Neural cell (in vitro differentiated cells): ENCODE results near the gene TIAM2. TPM values are rescaled to one million over a fixed set of nuclear protein-coding genes. Genes with fewer than 3 reads are reported as not detected.

ENCODE experiments used
- H2AFZ ChIP-seq: fragments of 200-600, 300-800 bp; sonication (generic), shearing (Covaris generic); 2 replicates; pipeline ENCODE4 v1.6.0; 2014; ENCODE audit warnings: low read depth, mild to moderate bottlenecking, antibody characterized with exemption, low read length, moderate library complexity
- H3F3A ChIP-seq: fragments of 200-600 bp; shearing (Covaris generic); 2 replicates; pipeline ENCODE4 v1.6.1; 2016; ENCODE audit warnings: mild to moderate bottlenecking, moderate library complexity, mixed read lengths, antibody characterized with exemption, low read length; ENCODE audit not compliant: insufficient read depth, poor library complexity, severe bottlenecking
- H3K27ac ChIP-seq: fragments of 200-600, 300-800 bp; sonication (generic), shearing (Covaris generic); 2 replicates; pipeline ENCODE4 v1.5.1; 2014; ENCODE audit warnings: mild to moderate bottlenecking, low read length, moderate library complexity
- H3K27me3 ChIP-seq: fragments of 300-800, 200-600 bp; sonication (generic), shearing (Covaris generic); 2 replicates; pipeline ENCODE4 v1.6.0; 2014; ENCODE audit warnings: mild to moderate bottlenecking, low read depth, low read length, moderate library complexity; ENCODE audit not compliant: insufficient read depth
- H3K36me3 ChIP-seq: fragments of 300-800, 200-600 bp; sonication (generic), shearing (Covaris generic); 2 replicates; pipeline ENCODE4 v1.5.1; 2014; ENCODE audit warnings: mild to moderate bottlenecking, antibody characterized with exemption, low read length, moderate library complexity; ENCODE audit not compliant: insufficient read depth
- H3K4me2 ChIP-seq: fragments of 300-800, 200-600 bp; sonication (generic), shearing (Covaris generic); 2 replicates; pipeline ENCODE4 v1.6.0; 2014; ENCODE audit warnings: mild to moderate bottlenecking, low read length
- H3K4me3 ChIP-seq: fragments of 300-800, 200-600 bp; sonication (generic), shearing (Covaris generic); 2 replicates; pipeline ENCODE4 v1.5.1; 2014; ENCODE audit warnings: mild to moderate bottlenecking, low read length, moderate library complexity
- H3K79me2 ChIP-seq: fragments of 200-600 bp; shearing (Covaris generic); replicated peaks from 2 replicates; pipeline ENCODE4 v1.6.0; 2014; ENCODE audit warnings: mild to moderate bottlenecking, low read length, moderate library complexity; ENCODE audit not compliant: insufficient read depth
- H3K9ac ChIP-seq: fragments of 300-800, 200-600 bp; sonication (generic), shearing (Covaris generic); 2 replicates; pipeline ENCODE4 v1.6.1; 2016; ENCODE audit warnings: mild to moderate bottlenecking, low read length, mixed read lengths
- H3K9me2 ChIP-seq: fragments of 200-600 bp; shearing (Covaris generic); 2 replicates; pipeline ENCODE4 v1.6.1; 2016; ENCODE audit warnings: mild to moderate bottlenecking, low read length, mixed read lengths; ENCODE audit not compliant: insufficient read depth
- H3K9me3 ChIP-seq: fragments of 200-600, 300-800 bp; sonication (generic), shearing (Covaris generic); 2 replicates; pipeline ENCODE4 v1.6.1; 2016; ENCODE audit warnings: mild to moderate bottlenecking, mixed run types, low read length, moderate library complexity, mixed read lengths
- H4K20me1 ChIP-seq: fragments of 200-600 bp; shearing (Covaris generic); 2 replicates; pipeline ENCODE4 v1.6.1; 2016; ENCODE audit warnings: mild to moderate bottlenecking, mixed run types; ENCODE audit not compliant: insufficient read depth
- CTCF ChIP-seq: fragments of 450-650 bp; IDR thresholded peaks from 2 replicates; pipeline ENCODE4 v1.5.1; 2014; ENCODE audit warnings: antibody characterized with exemption, mild to moderate bottlenecking, moderate library complexity; ENCODE audit not compliant: poor library complexity, severe bottlenecking
- EP300 ChIP-seq: fragments of 450-650 bp; conservative IDR thresholded peaks from 2 replicates; pipeline ENCODE4 v1.6.1; 2014; ENCODE audit warnings: antibody characterized with exemption, mild to moderate bottlenecking, moderate library complexity; ENCODE audit not compliant: poor library complexity, severe bottlenecking
- EZH2 ChIP-seq: fragments of 200-600, 300-800 bp; shearing (Covaris generic), sonication (generic); IDR thresholded peaks from 2 replicates; pipeline ENCODE4 v1.6.1; 2014; ENCODE audit warnings: antibody characterized with exemption, low read length, borderline replicate concordance, mild to moderate bottlenecking; ENCODE audit not compliant: insufficient read depth, poor library complexity, severe bottlenecking
- MXI1 ChIP-seq: fragments of 450-650 bp; conservative IDR thresholded peaks from 2 replicates; pipeline ENCODE4 v1.6.1; 2014; ENCODE audit warnings: antibody characterized with exemption, mild to moderate bottlenecking; ENCODE audit not compliant: poor library complexity, severe bottlenecking
- POLR2AphosphoS5 ChIP-seq: IDR thresholded peaks from 2 replicates; pipeline ENCODE4 v1.6.1; 2012
- RAD21 ChIP-seq: fragments of 450-650 bp; conservative IDR thresholded peaks from 2 replicates; pipeline ENCODE4 v1.6.1; 2014; ENCODE audit warnings: antibody characterized with exemption, mild to moderate bottlenecking, moderate library complexity
- REST ChIP-seq: IDR thresholded peaks from 2 replicates; pipeline ENCODE4 v1.6.1; 2012; ENCODE audit warnings: borderline replicate concordance
- SMC3 ChIP-seq: fragments of 450-650 bp; conservative IDR thresholded peaks from 2 replicates; pipeline ENCODE4 v1.6.1; 2014; ENCODE audit warnings: antibody characterized with exemption, mild to moderate bottlenecking, moderate library complexity; ENCODE audit not compliant: poor library complexity
- TAF1 ChIP-seq: IDR thresholded peaks from 2 replicates; pipeline ENCODE4 v1.6.1; 2012; ENCODE audit warnings: low read depth
- polyA plus RNA-seq: library from polyadenylated mRNA; depleted of rRNA; stranded (reverse); fragments of >200 nt; gene quantifications from 2 replicates; pipeline ENCODE4 v1.2.3, GENCODE V29; 2014

Gene TIAM2
- polyA plus RNA-seq, 1 donor from 2014 or later = 73.3 TPM

- Histone ChIP-seq H3K4me2 (no peak overlapping the region), H3K9ac (no peak overlapping the region), H3K79me2 (no peaks in the 10 kb centered on the region), H3K4me3 (no peak overlapping the region), H2AFZ (no peak overlapping the region), H3F3A (no peaks in the 10 kb centered on the region), H3K9me2 (no peaks in the 10 kb centered on the region), H3K27me3 (peaks cover 2% of the 10 kb centered on the region), H4K20me1 (no peaks in the 10 kb centered on the region), H3K9me3 (no peaks in the 10 kb centered on the region), H3K36me3 (no peaks in the 10 kb centered on the region), H3K27ac (no peak overlapping the region)
- TF ChIP-seq POLR2AphosphoS5 = no peak
- TF ChIP-seq EZH2 = no peak
- TF ChIP-seq TAF1 = no peak
- no peak for TF ChIP-seq MXI1
- TF ChIP-seq RAD21 = no peak
- no peak for TF ChIP-seq SMC3
- TF ChIP-seq CTCF = no peak
- no peak for TF ChIP-seq EP300
- no peak for TF ChIP-seq REST
Observed at GRCh38 chr6:154989448-154989847, 5.7 kb upstream of the TIAM2 start.

DNA sequence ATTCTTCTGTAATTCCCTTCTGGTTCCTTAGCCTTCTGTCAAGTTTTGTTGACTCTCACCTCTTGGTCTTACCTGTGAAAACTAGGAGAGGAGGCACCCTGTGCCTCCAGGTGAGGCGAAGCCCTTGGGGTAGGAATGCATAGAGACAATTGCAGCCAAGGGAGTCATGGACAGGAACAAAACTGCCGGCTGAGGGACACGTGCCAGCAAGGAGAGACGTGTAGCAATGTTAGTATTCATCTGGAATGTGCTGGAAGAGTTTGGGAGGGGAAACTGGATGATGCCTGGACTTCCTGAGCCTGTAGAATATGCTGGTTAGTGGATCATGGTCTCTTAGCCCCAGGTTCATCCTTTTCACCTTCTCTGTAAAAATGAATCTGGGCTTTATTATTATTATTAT, 3.9 kb upstream of the TIAM2 start:
- no peak overlapping the region for H3K9ac ChIP-seq
- no peaks in the 10 kb centered on the region for H3K79me2 ChIP-seq
- H3K36me3 ChIP-seq = no peaks in the 10 kb centered on the region
- no peak overlapping the region for H2AFZ ChIP-seq
- H3K9me3 ChIP-seq = no peaks in the 10 kb centered on the region
- H3K27me3 ChIP-seq = peaks cover 13% of the 10 kb centered on the region
- no peak overlapping the region for H3K27ac ChIP-seq
- no peak overlapping the region for H3K4me3 ChIP-seq
- no peaks in the 10 kb centered on the region for H4K20me1 ChIP-seq
- TF ChIP-seq CTCF = no peak
- no peak for TF ChIP-seq POLR2AphosphoS5
- TF ChIP-seq EP300 = no peak
- no peak for TF ChIP-seq REST
- no peak for TF ChIP-seq RAD21
- TF ChIP-seq TAF1 = no peak
- TF ChIP-seq EZH2 = no peak
- no peak for TF ChIP-seq SMC3
- no peak for TF ChIP-seq MXI1
- no peak overlapping the region for H3K4me2 ChIP-seq
- no peaks in the 10 kb centered on the region for H3K9me2 ChIP-seq
- H3F3A ChIP-seq = no peaks in the 10 kb centered on the region
